Measurements from ENCODE around the gene NKAIN1.
"Not testable (repeated sequence)": the region's sequence is repeated elsewhere in the genome, so short reads cannot be mapped to it uniquely, and the experiment has no call there.

NKAIN1 gene

GRCh38 chr1:31198600-31198999 is 41.1 kb downstream of the NKAIN1 start:
- Histone ChIP-seq H3K36me3 (ENCODE audit: control insufficient read depth, low read length) (no peaks in the 10 kb centered on the region), H3K4me1 (ENCODE audit: control insufficient read depth, low read length) (peaks cover 3% of the 10 kb centered on the region; the same call in 1 of the 2 replicates)

DNA sequence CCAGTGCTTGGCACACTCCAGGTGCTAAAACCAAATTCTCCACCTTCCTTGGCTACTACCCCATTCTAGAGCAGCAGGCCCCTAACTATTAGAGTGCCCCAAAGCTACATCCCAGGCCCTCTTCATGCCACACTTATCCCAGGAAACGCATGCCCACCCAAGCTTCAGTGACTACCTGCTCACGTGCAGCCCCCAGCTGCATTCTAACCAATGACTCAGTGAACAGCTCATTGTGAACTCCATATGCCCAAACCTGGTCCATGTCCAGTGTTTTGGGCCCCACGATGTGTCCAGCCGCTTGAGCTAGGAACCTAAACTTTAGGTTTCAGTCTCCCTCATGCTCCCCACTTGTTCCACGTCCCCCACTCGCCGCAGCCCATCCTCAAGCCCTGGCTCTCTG is 41.5 kb downstream of the NKAIN1 start:
- Histone ChIP-seq H3F3A (ENCODE audit: control insufficient read depth, insufficient read depth) (no peaks in the 10 kb centered on the region), H3K79me2 (ENCODE audit: control insufficient read depth, low read length) (no peaks in the 10 kb centered on the region), H3K36me3 (ENCODE audit: control insufficient read depth, low read length) (no peaks in the 10 kb centered on the region), H3K9me2 (replicated peaks; ENCODE audit: control insufficient read depth, low read length) (no peaks in the 10 kb centered on the region), H3K9me3 (ENCODE audit: control insufficient read depth, insufficient read depth, low read length) (no peaks in the 10 kb centered on the region), H3K4me2 (ENCODE audit: low read length) (no peak overlapping the region), H4K20me1 (ENCODE audit: control insufficient read depth, insufficient read depth, low read depth, low read length) (no peaks in the 10 kb centered on the region), H3K27me3 (ENCODE audit: control insufficient read depth, low read length) (no peaks in the 10 kb centered on the region), H3K27ac (ENCODE audit: low read depth, low read length) (no peak overlapping the region), H3K4me3 (ENCODE audit: low read length) (no peak overlapping the region), H3K4me1 (ENCODE audit: control insufficient read depth, low read length) (peaks cover 3% of the 10 kb centered on the region; the same call in 1 of the 2 replicates)
- TF ChIP-seq EZH2phosphoT487 (IDR thresholded peaks at IDR 0.05; ENCODE audit: borderline replicate concordance, low read length): no peak

More at GRCh38 chr1:31198600-31198999, 41.1 kb downstream of the NKAIN1 start:
- TF ChIP-seq EZH2phosphoT487 (IDR thresholded peaks at IDR 0.05; ENCODE audit: borderline replicate concordance, low read length): no peak
- TF ChIP-seq, protein P1, sequence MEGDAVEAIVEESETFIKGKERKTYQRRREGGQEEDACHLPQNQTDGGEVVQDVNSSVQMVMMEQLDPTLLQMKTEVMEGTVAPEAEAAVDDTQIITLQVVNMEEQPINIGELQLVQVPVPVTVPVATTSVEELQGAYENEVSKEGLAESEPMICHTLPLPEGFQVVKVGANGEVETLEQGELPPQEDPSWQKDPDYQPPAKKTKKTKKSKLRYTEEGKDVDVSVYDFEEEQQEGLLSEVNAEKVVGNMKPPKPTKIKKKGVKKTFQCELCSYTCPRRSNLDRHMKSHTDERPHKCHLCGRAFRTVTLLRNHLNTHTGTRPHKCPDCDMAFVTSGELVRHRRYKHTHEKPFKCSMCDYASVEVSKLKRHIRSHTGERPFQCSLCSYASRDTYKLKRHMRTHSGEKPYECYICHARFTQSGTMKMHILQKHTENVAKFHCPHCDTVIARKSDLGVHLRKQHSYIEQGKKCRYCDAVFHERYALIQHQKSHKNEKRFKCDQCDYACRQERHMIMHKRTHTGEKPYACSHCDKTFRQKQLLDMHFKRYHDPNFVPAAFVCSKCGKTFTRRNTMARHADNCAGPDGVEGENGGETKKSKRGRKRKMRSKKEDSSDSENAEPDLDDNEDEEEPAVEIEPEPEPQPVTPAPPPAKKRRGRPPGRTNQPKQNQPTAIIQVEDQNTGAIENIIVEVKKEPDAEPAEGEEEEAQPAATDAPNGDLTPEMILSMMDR (IDR thresholded peaks at IDR 0.05; ENCODE audit: low read depth, low read length, poor library complexity, severe bottlenecking): no peak
- Histone ChIP-seq H3F3A (ENCODE audit: control insufficient read depth, insufficient read depth) (no peaks in the 10 kb centered on the region), H3K79me2 (ENCODE audit: control insufficient read depth, low read length) (no peaks in the 10 kb centered on the region), H3K4me3 (ENCODE audit: low read length) (no peak overlapping the region), H3K4me2 (ENCODE audit: low read length) (no peak overlapping the region), H3K27ac (ENCODE audit: low read depth, low read length) (no peak overlapping the region), H4K20me1 (ENCODE audit: control insufficient read depth, insufficient read depth, low read depth, low read length) (no peaks in the 10 kb centered on the region), H3K9me2 (replicated peaks; ENCODE audit: control insufficient read depth, low read length) (no peaks in the 10 kb centered on the region), H3K9me3 (ENCODE audit: control insufficient read depth, insufficient read depth, low read length) (no peaks in the 10 kb centered on the region), H3K27me3 (ENCODE audit: control insufficient read depth, low read length) (no peaks in the 10 kb centered on the region)

GRCh38 chr1:31196685-31197084 is 43.0 kb downstream of the NKAIN1 start:
- Histone ChIP-seq H3K27me3 (ENCODE audit: control insufficient read depth, low read length) (no peaks in the 10 kb centered on the region), H3K4me2 (ENCODE audit: low read length) (no peak overlapping the region), H3K4me3 (ENCODE audit: low read length) (no peak overlapping the region), H3K79me2 (ENCODE audit: control insufficient read depth, low read length) (no peaks in the 10 kb centered on the region), H3K27ac (ENCODE audit: low read depth, low read length) (no peak overlapping the region), H3K36me3 (ENCODE audit: control insufficient read depth, low read length) (no peaks in the 10 kb centered on the region), H3K9me3 (ENCODE audit: control insufficient read depth, insufficient read depth, low read length) (no peaks in the 10 kb centered on the region), H3K9me2 (replicated peaks; ENCODE audit: control insufficient read depth, low read length) (no peaks in the 10 kb centered on the region), H3K4me1 (ENCODE audit: control insufficient read depth, low read length) (peaks cover 3% of the 10 kb centered on the region; the same call in 1 of the 2 replicates), H3F3A (ENCODE audit: control insufficient read depth, insufficient read depth) (no peaks in the 10 kb centered on the region), H4K20me1 (ENCODE audit: control insufficient read depth, insufficient read depth, low read depth, low read length) (no peaks in the 10 kb centered on the region)
- no peak for TF ChIP-seq EZH2phosphoT487 (IDR thresholded peaks at IDR 0.05; ENCODE audit: borderline replicate concordance, low read length)
- TF ChIP-seq, protein P1 (IDR thresholded peaks at IDR 0.05; ENCODE audit: low read depth, low read length, poor library complexity, severe bottlenecking): no peak

- H3K36me3 ChIP-seq (ENCODE audit: control insufficient read depth, low read length); H3K4me3 ChIP-seq (ENCODE audit: low read length); H3K4me1 ChIP-seq (ENCODE audit: control insufficient read depth, low read length); H3K9me3 ChIP-seq (ENCODE audit: control insufficient read depth, insufficient read depth, low read length); H3F3A ChIP-seq (ENCODE audit: control insufficient read depth, insufficient read depth); H3K27ac ChIP-seq (ENCODE audit: low read depth, low read length); H3K4me2 ChIP-seq (ENCODE audit: low read length); H3K27me3 ChIP-seq (ENCODE audit: control insufficient read depth, low read length); H3K79me2 ChIP-seq (ENCODE audit: control insufficient read depth, low read length); H4K20me1 ChIP-seq (ENCODE audit: control insufficient read depth, insufficient read depth, low read depth, low read length); H3K9me2 ChIP-seq (replicated peaks; ENCODE audit: control insufficient read depth, low read length): not testable (repeated sequence)
These were observed 44.4 kb downstream of the NKAIN1 start for GRCh38 chr1:31195267-31195666.

Measured in DOHH2 (cell line).